AG09319 (cell line): Measurements from ENCODE around the gene VAV2.
"Not testable (repeated sequence)": the region's sequence is repeated elsewhere in the genome, so short reads cannot be mapped to it uniquely, and the experiment has no call there.

Experiments
- DNase-seq: peaks from one replicate; pipeline ENCODE4 v3.0.0-alpha.2; 2010; ENCODE audit warnings: low read depth; ENCODE audit errors: extremely low read depth
- TF ChIP-seq, protein P1 (sequence below): IDR thresholded peaks from 2 replicates; pipeline ENCODE4 v1.5.1; 2011; ENCODE audit warnings: low read depth, mild to moderate bottlenecking, inconsistent platforms, low read length, moderate library complexity

The VAV2 gene

DNA sequence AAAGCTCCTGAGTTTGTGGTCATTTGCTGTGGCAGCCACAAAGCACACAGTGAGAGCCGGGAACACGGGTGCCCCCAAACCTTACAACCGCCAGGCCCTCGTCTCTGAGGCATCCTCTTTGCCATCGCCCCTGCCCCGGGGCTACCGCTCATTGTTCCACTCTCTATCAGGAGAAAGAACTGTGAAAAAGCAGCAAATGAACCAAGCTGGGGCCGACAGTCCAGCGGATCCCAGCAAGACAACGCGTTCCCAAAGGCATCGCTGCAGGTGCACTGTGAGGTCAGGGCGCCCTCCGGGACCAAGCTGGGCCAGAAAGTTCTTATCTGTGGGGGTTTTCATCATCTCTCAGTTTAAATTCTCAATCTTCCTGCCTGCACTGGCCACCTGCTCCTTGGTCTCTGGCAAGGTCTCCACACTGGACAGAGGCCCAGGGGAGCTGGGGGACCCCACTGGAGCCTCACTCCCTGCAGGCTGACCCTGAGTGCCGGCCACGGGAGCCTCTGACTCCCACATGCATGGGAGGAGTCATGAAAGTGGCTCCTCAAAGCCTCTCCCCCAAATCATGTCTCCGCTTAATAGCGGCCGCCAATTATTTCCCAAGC is 32.1 kb downstream of the VAV2 start:
- TF ChIP-seq, protein P1, sequence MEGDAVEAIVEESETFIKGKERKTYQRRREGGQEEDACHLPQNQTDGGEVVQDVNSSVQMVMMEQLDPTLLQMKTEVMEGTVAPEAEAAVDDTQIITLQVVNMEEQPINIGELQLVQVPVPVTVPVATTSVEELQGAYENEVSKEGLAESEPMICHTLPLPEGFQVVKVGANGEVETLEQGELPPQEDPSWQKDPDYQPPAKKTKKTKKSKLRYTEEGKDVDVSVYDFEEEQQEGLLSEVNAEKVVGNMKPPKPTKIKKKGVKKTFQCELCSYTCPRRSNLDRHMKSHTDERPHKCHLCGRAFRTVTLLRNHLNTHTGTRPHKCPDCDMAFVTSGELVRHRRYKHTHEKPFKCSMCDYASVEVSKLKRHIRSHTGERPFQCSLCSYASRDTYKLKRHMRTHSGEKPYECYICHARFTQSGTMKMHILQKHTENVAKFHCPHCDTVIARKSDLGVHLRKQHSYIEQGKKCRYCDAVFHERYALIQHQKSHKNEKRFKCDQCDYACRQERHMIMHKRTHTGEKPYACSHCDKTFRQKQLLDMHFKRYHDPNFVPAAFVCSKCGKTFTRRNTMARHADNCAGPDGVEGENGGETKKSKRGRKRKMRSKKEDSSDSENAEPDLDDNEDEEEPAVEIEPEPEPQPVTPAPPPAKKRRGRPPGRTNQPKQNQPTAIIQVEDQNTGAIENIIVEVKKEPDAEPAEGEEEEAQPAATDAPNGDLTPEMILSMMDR = no peak
- no peak for DNase-seq

- DNase-seq = no peak
- TF ChIP-seq, protein P1 = no peak
Measured at GRCh38 chr9:133959171-133959570, 33.0 kb downstream of the VAV2 start.

GRCh38 chr9:133958756-133959155 is 33.4 kb downstream of the VAV2 start:
- DNase-seq = no peak
- TF ChIP-seq, protein P1 = no peak

DNA sequence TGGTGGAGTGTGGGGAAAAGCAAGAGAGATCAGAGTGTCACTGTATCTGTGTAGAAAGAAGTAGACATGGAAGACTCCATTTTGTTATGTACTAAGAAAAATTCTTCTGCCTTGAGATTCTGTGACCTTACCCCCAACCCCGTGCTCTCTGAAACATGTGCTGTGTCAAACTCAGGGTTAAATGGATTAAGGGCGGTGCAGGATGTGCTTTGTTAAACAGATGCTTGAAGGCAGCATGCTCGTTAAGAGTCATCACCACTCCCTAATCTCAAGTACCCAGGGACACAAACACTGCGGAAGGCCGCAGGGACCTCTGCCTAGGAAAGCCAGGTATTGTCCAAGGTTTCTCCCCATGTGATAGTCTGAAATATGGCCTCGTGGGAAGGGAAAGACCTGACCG is 34.4 kb downstream of the VAV2 start:
- DNase-seq = not testable (repeated sequence)

DNA sequence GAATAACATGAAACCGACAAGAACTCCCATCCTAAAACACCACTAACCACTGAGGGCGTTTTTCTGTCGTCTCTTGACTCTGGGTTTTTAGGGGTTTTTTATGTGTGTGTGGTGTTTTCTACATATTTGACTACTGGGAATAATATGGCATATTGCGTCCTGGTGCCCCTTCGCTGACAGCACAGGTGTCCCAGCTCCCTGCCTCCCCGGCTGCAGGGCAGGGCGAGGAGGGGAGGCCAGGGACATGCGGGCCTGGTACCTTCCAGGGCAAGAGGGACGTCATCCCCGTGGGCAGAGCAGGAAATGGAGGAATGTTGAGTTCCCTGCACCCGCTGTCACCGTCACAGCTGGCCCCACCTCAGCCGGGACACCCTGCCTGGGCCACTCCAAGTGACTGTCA is 34.8 kb downstream of the VAV2 start:
- no peak for DNase-seq
- TF ChIP-seq, protein P1 = no peak

DNA sequence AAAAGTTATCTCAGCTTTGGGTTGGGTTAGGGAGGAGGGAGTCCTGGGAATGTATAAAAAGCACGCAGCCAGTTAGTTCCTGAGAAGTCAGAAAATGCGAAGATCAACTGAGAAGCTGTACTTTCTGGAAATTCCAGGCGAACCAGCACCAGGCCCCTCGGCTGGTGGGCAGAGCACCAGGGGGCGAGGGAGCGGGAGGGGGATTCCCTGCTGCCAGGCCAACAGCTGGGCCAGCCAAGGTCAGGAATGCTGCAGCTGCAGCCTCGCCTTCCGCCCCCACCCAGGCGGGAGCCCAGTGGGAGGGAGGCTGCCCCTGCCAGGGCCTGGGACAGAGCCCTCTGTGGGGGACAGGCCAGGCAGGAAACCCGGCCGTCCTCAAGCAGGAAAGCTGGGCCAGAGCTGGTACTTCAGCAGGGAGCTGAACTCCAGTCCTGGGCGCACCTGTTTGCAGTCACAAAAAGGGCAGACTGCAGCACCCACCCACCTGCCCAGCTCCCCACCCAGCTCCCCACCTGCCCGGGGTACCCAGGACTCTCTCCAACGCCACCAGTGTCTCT is 35.5 kb downstream of the VAV2 start:
- TF ChIP-seq, protein P1 = no peak
- no peak for DNase-seq

- TF ChIP-seq, protein P1 = peak; percentile 4; the same call in 1 of the 2 replicates
- DNase-seq = no peak
Measured at GRCh38 chr9:133955821-133956411, 36.2 kb downstream of the VAV2 start.
